Esophagus squamous epithelium (tissue), 4 donors: Measurements from ENCODE around the gene COL6A2.

Source experiments
- POLR2A ChIP-seq, 4 donors: fragments of 450-650 bp; IDR thresholded peaks; one replicate each; pipeline ENCODE4 v1.6.1; 2017; ENCODE audit warnings: antibody characterized with exemption in 4 of 4, mild to moderate bottlenecking in 4 of 4, moderate library complexity in 3 of 4
- TF ChIP-seq, protein P1 (sequence below), 6 experiments: fragments of 450-650 bp in 4 of 6; fragments of 200-600 bp in 2 of 6; sonication (generic) in 2 of 6; IDR thresholded peaks; one replicate each; pipeline ENCODE4 v1.5.1; 2016 to 2019; ENCODE audit warnings: antibody characterized with exemption in 6 of 6, mild to moderate bottlenecking in 4 of 6, moderate library complexity in 4 of 6

GRCh38 chr21:46095083-46095719 lies 2.7 kb upstream of the COL6A2 start:
- no peak for TF ChIP-seq POLR2A (IDR thresholded peaks at IDR 0.05)
- TF ChIP-seq, protein P1, sequence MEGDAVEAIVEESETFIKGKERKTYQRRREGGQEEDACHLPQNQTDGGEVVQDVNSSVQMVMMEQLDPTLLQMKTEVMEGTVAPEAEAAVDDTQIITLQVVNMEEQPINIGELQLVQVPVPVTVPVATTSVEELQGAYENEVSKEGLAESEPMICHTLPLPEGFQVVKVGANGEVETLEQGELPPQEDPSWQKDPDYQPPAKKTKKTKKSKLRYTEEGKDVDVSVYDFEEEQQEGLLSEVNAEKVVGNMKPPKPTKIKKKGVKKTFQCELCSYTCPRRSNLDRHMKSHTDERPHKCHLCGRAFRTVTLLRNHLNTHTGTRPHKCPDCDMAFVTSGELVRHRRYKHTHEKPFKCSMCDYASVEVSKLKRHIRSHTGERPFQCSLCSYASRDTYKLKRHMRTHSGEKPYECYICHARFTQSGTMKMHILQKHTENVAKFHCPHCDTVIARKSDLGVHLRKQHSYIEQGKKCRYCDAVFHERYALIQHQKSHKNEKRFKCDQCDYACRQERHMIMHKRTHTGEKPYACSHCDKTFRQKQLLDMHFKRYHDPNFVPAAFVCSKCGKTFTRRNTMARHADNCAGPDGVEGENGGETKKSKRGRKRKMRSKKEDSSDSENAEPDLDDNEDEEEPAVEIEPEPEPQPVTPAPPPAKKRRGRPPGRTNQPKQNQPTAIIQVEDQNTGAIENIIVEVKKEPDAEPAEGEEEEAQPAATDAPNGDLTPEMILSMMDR (IDR thresholded peaks at IDR 0.05): no peak
